22Rv1 (cell line): ENCODE results near the gene RFPL1.

Experiments
- CTCF ChIP-seq: fragments of 450-650 bp; IDR thresholded peaks from 2 replicates; pipeline ENCODE4 v1.5.1; 2017; ENCODE audit warnings: mild to moderate bottlenecking
- ZFX ChIP-seq: fragments of 450-650 bp; IDR thresholded peaks from 2 replicates; pipeline ENCODE4 v1.6.1; 2017; ENCODE audit warnings: antibody characterized with exemption, borderline replicate concordance

GRCh38 chr22:29435236-29436136 is 2.9 kb upstream of the RFPL1 start:
- TF ChIP-seq CTCF (no peak), ZFX (no peak)
